Measurements from ENCODE around the gene BSG.
"Not testable (repeated sequence)": the region's sequence is repeated elsewhere in the genome, so short reads cannot be mapped to it uniquely, and the experiment has no call there.

BSG gene

DNA sequence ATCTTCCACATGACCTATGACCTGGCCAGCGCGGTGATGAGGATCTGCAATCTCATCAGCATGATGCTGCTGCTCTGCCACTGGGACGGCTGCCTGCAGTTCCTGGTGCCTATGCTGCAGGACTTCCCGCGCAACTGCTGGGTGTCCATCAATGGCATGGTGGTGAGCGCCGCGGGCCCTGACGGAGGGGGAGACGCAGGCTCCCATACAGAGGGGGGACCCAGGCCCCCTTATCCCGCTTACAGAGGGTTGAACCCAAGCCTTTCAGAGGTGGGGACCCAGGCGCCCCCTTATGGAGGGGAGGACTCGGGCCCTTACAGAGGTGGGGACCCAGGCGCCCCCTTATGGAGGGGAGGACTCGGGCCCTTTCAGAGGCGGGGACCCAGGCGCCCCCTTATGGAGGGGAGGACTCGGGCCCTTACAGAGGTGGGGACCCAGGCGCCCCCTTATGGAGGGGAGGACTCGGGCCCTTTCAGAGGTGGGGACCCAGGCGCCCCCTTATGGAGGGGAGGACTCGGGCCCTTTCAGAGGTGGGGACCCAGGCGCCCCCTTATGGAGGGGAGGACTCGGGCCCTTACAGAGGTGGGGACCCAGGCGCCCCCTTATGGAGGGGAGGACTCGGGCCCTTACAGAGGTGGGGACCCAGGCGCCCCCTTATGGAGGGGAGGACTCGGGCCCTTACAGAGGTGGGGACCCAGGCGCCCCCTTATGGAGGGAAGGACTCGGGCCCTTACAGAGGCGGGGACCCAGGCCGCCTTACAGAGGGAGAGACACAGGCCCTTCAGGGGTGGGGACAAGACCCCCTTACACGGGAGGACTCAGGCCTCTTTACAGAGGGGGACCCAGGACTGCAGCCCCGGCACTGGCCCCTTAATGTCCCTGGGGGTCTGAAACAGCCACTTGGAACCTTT lies 32.9 kb downstream of the BSG start:
- not testable (repeated sequence) for H3K4me1 ChIP-seq (ENCODE audit: control insufficient read depth, low read depth, low read length); H3K27ac ChIP-seq (ENCODE audit: low read length); H3K36me3 ChIP-seq (ENCODE audit: control insufficient read depth, low read depth, low read length); H3K9me3 ChIP-seq (ENCODE audit: control insufficient read depth, low read depth, low read length); H3K9ac ChIP-seq (ENCODE audit: low read length); H3K4me3 ChIP-seq (ENCODE audit: low read length); H3K27me3 ChIP-seq (ENCODE audit: control insufficient read depth, insufficient read depth, low read length)

DNA sequence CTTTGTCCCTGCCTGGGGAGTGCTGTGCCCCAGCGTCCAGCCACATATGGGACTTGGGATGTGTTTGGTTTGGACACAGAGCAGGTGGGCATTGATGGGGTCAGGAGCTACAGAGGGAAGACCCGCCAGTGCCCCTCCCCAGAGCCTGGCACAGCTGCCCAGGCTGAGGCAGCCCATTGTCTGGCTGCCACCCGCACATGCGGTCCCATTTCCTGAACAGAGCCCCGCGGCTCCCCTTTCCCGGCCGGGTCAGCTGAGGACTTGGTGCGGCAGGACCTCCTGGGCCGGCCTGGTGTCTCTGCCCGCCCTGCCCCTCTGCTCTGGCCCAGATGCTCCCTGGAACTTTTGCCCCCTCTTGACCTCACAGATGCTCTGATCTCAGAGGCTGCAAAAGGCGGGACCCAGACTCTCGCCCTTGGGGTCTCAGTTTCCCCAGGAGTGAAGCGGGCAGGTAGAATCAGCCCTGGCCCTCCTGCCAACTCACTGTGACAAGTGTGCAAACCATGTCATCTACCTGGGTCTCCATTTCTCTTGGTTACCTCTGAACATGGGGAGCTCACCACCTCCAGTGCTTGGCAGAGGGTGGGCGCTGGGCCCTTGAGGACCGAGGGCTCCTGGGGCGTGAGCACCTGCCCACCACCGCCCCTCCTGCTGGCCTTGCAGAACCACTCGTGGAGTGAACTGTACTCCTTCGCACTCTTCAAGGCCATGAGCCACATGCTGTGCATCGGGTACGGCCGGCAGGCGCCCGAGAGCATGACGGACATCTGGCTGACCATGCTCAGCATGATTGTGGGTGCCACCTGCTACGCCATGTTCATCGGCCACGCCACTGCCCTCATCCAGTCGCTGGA lies 35.1 kb downstream of the BSG start:
- H3K27ac ChIP-seq (ENCODE audit: low read length), result no peak overlapping the region
- no peaks in the 10 kb centered on the region for H3K9me3 ChIP-seq (ENCODE audit: control insufficient read depth, low read depth, low read length)
- H3K9ac ChIP-seq (ENCODE audit: low read length), result no peak overlapping the region
- no peak overlapping the region for H3K4me3 ChIP-seq (ENCODE audit: low read length)
- H3K4me1 ChIP-seq (ENCODE audit: control insufficient read depth, low read depth, low read length), result no peaks in the 10 kb centered on the region
- no peaks in the 10 kb centered on the region for H3K36me3 ChIP-seq (ENCODE audit: control insufficient read depth, low read depth, low read length)
- no peaks in the 10 kb centered on the region for H3K27me3 ChIP-seq (ENCODE audit: control insufficient read depth, insufficient read depth, low read length)

DNA sequence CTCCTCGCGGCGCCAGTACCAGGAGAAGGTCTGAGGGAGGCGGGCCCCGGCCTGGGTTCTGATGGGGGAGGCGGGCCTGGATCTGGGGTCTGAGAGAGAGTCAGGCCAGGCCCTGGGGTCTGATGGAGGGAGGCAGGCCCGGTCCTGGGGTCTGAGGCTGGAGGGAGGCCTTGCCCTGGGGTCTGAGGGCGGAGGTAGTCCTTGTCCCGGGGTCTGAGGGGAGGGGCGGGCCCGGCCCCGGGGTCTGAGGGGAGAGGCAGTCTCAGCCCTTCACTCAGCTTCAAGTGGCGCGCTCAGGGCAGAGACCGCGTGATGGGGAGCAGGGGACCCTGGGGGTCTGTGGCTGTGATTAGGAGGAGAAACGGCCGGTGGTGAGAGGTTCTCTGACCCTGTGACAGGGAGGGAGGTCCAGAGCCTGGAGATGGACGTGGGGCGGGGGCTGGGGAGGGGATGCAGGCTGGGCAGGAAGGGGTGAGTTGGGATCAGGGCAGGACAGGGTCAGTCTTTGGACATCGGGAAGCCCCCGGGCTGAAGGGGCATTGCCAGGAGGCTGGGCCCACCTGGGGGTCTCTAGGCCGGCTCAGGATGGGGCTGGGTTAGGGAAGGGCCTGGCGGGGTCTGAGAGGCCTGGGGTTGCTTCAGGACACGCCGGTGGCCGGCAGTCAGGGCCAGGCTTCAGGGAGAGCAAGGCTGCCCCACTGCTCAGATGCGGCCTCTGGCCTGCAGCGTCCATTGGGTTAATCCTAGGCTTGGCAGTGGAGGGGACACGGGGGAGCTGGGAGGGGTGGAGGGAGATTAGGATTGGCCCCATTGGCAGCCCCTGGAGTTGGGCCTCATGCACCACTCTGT lies 36.0 kb downstream of the BSG start:
- no peak overlapping the region for H3K27ac ChIP-seq (ENCODE audit: low read length)
- H3K36me3 ChIP-seq (ENCODE audit: control insufficient read depth, low read depth, low read length), result no peaks in the 10 kb centered on the region
- H3K9ac ChIP-seq (ENCODE audit: low read length), result no peak overlapping the region
- H3K9me3 ChIP-seq (ENCODE audit: control insufficient read depth, low read depth, low read length), result no peaks in the 10 kb centered on the region
- H3K4me3 ChIP-seq (ENCODE audit: low read length), result no peak overlapping the region
- H3K27me3 ChIP-seq (ENCODE audit: control insufficient read depth, insufficient read depth, low read length), result no peaks in the 10 kb centered on the region
- no peaks in the 10 kb centered on the region for H3K4me1 ChIP-seq (ENCODE audit: control insufficient read depth, low read depth, low read length)

DNA sequence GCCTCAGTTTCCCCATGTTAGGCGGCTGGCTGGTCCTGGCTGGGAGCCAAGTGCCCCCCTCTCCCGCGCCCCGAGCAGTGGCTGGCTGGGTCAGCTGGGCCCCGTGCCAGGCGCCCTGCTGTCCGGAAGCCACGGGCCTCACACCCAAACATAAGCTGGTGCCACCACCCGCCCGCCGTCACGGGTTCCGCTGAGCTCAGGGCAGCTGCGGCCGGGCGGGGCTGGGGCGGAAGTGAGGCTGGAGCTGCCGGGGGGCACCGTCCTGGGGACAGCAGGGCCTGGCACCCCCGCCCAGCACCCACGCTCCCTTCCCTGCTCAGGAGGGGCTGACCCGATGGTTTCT lies 36.6 kb downstream of the BSG start:
- Histone ChIP-seq H3K36me3 (ENCODE audit: control insufficient read depth, low read depth, low read length) (no peaks in the 10 kb centered on the region), H3K9ac (ENCODE audit: low read length) (no peak overlapping the region), H3K27me3 (ENCODE audit: control insufficient read depth, insufficient read depth, low read length) (no peaks in the 10 kb centered on the region), H3K4me3 (ENCODE audit: low read length) (no peak overlapping the region), H3K27ac (ENCODE audit: low read length) (no peak overlapping the region), H3K9me3 (ENCODE audit: control insufficient read depth, low read depth, low read length) (no peaks in the 10 kb centered on the region), H3K4me1 (ENCODE audit: control insufficient read depth, low read depth, low read length) (no peaks in the 10 kb centered on the region)

DNA sequence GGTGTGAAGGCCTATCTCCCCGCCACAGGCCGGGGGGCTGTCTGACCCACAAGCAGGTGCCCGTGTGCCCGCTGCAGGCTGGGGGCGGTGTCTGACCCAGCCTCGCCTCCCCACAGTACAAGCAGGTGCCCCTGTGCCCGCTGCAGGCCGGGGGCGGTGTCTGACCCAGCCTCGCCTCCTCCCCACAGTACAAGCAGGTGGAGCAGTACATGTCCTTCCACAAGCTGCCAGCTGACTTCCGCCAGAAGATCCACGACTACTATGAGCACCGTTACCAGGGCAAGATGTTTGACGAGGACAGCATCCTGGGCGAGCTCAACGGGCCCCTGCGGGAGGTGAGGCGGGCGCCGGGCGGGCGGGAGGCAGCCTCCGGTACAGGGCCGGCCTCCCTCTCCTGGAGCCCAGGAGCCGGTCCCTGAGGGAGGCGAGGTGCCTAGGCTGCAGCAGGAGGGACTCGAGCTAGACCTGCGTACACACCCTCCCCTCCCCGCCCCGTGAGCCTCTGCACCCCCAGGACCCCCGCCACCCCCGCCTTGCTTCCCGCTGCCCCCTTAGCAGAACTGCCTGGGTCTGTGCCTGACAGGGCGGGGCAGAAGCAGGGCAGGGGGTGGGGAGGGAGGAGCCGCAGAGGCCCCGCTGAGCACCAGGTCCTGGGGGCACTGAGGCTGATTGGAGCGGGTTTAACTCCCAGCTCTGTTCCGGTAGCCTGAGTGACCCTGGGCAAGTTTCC lies 37.8 kb downstream of the BSG start:
- H3K9ac ChIP-seq (ENCODE audit: low read length), result no peak overlapping the region
- H3K27me3 ChIP-seq (ENCODE audit: control insufficient read depth, insufficient read depth, low read length), result no peaks in the 10 kb centered on the region
- no peaks in the 10 kb centered on the region for H3K4me1 ChIP-seq (ENCODE audit: control insufficient read depth, low read depth, low read length)
- H3K4me3 ChIP-seq (ENCODE audit: low read length), result no peak overlapping the region
- peaks cover 6% of the 10 kb centered on the region for H3K36me3 ChIP-seq (ENCODE audit: control insufficient read depth, low read depth, low read length)
- no peak overlapping the region for H3K27ac ChIP-seq (ENCODE audit: low read length)
- no peaks in the 10 kb centered on the region for H3K9me3 ChIP-seq (ENCODE audit: control insufficient read depth, low read depth, low read length)

DNA sequence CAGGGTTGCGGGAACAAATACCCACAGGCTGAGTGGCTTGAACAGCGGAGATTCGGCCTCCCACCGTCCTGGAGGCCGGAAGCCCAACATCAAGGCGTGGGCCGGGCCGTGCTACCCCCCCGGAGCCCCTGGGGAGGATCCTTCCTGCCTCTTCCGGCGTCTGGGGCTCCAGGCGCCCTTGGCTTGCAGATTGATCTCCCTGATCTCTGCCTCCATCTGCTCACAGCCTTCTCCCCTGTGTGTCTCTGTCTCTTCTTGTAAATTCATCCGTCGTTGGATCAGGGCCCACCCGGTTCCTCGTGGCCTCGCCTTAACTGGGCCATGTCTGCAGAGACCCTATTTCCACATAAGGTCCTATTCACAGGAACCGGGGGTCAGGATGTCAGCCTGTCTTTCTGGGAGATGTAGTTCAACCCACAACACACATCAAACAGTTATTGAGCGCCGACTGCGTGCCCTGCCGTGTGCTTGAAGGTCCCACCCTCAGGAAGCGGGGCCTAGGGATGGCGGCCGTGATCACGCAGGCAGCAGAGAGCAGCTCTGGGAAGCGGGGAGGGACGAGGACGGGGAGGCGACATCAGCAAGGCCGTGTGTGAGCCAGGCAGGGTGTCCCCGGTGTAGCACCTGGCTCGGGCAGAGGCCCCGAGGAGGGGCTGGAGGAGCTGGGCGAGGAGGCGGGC lies 38.5 kb downstream of the BSG start:
- no peak overlapping the region for H3K4me3 ChIP-seq (ENCODE audit: low read length)
- peaks cover 6% of the 10 kb centered on the region for H3K36me3 ChIP-seq (ENCODE audit: control insufficient read depth, low read depth, low read length)
- no peaks in the 10 kb centered on the region for H3K9me3 ChIP-seq (ENCODE audit: control insufficient read depth, low read depth, low read length)
- H3K27ac ChIP-seq (ENCODE audit: low read length), result no peak overlapping the region
- no peaks in the 10 kb centered on the region for H3K27me3 ChIP-seq (ENCODE audit: control insufficient read depth, insufficient read depth, low read length)
- H3K9ac ChIP-seq (ENCODE audit: low read length), result no peak overlapping the region
- H3K4me1 ChIP-seq (ENCODE audit: control insufficient read depth, low read depth, low read length), result no peaks in the 10 kb centered on the region

DNA sequence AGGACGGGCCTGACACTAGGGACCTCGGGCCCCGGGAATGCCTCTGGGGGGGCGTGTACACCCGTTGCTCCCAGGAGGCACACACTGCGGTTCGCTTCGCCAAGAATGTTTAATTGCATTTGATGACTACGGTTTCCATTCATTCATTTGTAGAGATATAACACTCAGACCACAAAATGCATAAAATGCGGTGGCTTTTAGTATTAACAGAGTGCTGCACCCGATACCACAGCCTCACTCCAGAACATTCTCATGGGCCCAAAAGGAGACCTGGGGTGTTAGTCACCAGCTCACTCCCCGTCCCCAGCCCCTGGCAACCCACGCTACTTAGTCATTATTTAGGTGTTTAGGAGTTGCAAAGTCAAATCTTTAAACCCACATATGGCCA lies 39.1 kb downstream of the BSG start:
- no peaks in the 10 kb centered on the region for H3K27me3 ChIP-seq (ENCODE audit: control insufficient read depth, insufficient read depth, low read length)
- H3K4me3 ChIP-seq (ENCODE audit: low read length), result no peak overlapping the region
- H3K9me3 ChIP-seq (ENCODE audit: control insufficient read depth, low read depth, low read length), result no peaks in the 10 kb centered on the region
- H3K27ac ChIP-seq (ENCODE audit: low read length), result no peak overlapping the region
- no peak overlapping the region for H3K9ac ChIP-seq (ENCODE audit: low read length)
- peaks cover 6% of the 10 kb centered on the region for H3K36me3 ChIP-seq (ENCODE audit: control insufficient read depth, low read depth, low read length)
- no peaks in the 10 kb centered on the region for H3K4me1 ChIP-seq (ENCODE audit: control insufficient read depth, low read depth, low read length)

DNA sequence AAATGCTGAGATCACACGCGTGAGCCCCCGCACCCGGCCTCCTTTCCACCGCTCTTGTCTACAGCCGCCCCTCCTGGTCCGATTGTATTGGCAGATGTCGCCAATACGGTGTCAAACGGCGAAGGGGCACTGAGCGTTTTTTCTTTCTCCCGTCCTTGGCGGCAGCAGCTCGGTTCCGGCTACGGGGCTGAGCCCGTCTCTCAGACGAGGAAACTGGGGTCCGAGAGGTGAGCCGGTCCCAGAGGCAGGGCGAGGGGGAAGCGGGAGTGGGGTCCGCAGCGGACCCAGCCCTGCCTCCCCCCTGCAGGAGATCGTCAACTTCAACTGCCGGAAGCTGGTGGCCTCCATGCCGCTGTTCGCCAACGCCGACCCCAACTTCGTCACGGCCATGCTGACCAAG lies 40.5 kb downstream of the BSG start:
- no peaks in the 10 kb centered on the region for H3K9me3 ChIP-seq (ENCODE audit: control insufficient read depth, low read depth, low read length)
- H3K27me3 ChIP-seq (ENCODE audit: control insufficient read depth, insufficient read depth, low read length), result no peaks in the 10 kb centered on the region
- H3K4me3 ChIP-seq (ENCODE audit: low read length), result no peak overlapping the region
- peaks cover 6% of the 10 kb centered on the region for H3K36me3 ChIP-seq (ENCODE audit: control insufficient read depth, low read depth, low read length)
- H3K27ac ChIP-seq (ENCODE audit: low read length), result no peak overlapping the region
- H3K9ac ChIP-seq (ENCODE audit: low read length), result no peak overlapping the region
- H3K4me1 ChIP-seq (ENCODE audit: control insufficient read depth, low read depth, low read length), result no peaks in the 10 kb centered on the region

DNA sequence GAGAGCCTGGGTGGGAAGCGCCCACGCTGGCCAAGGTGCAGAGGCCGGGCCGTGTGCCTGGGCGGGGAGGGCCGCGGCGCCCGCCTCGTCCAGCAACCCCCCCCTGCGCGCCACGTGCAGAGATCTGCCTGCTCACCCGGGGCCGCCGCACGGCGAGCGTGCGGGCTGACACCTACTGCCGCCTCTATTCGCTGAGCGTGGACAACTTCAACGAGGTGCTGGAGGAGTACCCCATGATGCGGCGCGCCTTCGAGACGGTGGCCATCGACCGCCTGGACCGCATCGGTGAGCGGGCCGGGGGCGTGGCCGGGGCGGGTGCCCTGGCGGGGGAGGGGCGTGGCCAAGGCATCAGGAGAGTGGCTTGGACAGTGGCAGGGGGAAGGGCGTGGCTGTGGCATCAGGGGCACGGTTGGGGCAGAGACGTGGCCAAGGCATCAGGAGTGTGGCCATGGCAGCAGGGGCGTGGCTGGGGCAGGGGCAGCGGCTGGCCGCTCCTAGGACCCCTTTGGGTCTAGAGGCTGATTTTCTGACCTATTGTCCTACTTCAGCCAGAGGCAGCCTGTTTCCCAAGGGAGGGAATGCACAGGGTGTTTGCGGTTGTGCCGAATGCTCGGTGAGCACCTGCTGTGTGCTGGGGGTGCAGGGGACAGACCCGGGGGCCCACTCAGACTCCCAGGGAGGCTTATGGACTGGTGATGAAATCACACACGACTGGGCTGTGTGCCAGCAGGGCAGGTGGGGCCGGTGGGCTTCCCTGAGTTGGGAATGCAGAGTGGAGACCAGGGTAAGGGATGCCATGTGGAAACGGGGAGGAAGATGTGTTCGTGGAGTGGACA lies 41.6 kb downstream of the BSG start:
- H3K4me1 ChIP-seq (ENCODE audit: control insufficient read depth, low read depth, low read length), result no peaks in the 10 kb centered on the region
- no peaks in the 10 kb centered on the region for H3K9me3 ChIP-seq (ENCODE audit: control insufficient read depth, low read depth, low read length)
- H3K36me3 ChIP-seq (ENCODE audit: control insufficient read depth, low read depth, low read length), result peaks cover 10% of the 10 kb centered on the region
- no peak overlapping the region for H3K4me3 ChIP-seq (ENCODE audit: low read length)
- no peak overlapping the region for H3K9ac ChIP-seq (ENCODE audit: low read length)
- H3K27me3 ChIP-seq (ENCODE audit: control insufficient read depth, insufficient read depth, low read length), result no peaks in the 10 kb centered on the region
- H3K27ac ChIP-seq (ENCODE audit: low read length), result no peak overlapping the region

DNA sequence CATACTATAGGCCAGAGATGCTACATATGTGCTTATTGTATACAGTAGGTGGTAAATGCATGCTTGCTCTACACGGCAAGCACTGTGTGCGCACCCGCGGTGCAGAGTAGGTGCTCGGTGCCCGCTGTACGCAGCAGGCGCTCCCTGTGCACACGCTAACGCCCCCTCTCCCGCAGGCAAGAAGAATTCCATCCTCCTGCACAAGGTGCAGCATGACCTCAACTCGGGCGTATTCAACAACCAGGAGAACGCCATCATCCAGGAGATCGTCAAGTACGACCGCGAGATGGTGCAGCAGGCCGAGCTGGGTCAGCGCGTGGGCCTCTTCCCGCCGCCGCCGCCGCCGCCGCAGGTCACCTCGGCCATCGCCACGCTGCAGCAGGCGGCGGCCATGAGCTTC lies 43.2 kb downstream of the BSG start:
- no peak overlapping the region for H3K9ac ChIP-seq (ENCODE audit: low read length)
- peaks cover 20% of the 10 kb centered on the region for H3K36me3 ChIP-seq (ENCODE audit: control insufficient read depth, low read depth, low read length)
- H3K27me3 ChIP-seq (ENCODE audit: control insufficient read depth, insufficient read depth, low read length), result no peaks in the 10 kb centered on the region
- H3K27ac ChIP-seq (ENCODE audit: low read length), result no peak overlapping the region
- no peaks in the 10 kb centered on the region for H3K9me3 ChIP-seq (ENCODE audit: control insufficient read depth, low read depth, low read length)
- H3K4me3 ChIP-seq (ENCODE audit: low read length), result no peak overlapping the region
- no peaks in the 10 kb centered on the region for H3K4me1 ChIP-seq (ENCODE audit: control insufficient read depth, low read depth, low read length)

All from iPS-18a (cell line).